ENCODE results near the gene SEC31B.
A peak's percentile ranks its signal among the peaks of the same experiment; 100 is the strongest.

The SEC31B gene

DNA sequence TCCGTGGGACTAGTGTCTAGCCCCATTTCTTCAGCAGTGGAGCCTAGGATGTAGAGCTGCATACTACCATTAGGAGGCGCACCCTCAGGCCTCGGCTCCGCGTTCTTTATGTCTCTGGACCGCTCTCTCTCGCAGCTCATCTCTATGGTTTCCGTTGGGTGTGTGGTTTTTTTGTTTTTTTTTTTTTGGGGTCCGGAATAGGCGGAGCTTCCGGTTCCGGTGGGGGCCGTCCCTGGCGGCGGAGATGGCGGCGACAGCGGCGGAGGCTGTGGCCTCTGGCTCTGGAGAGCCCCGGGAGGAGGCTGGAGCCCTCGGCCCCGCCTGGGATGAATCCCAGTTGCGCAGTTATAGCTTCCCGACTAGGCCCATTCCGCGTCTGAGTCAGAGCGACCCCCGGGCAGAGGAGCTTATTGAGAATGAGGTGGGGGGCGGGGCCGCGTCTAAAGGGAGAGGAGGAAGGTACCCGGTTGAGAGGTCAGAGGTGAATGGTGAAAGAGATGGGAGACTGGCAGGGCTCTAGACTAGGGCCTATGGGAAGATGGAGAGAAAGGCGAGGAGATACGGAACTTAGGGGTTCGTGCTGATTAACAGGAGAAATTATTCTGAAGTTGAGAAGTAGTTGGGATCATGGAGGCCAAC lies 16.2 kb upstream of the SEC31B start, which contains the start of gene HIF1AN (continued):
- TF ChIP-seq ZFP69B (tag by site-specific recombination; IDR thresholded peaks at IDR 0.05): no peak; the same call in 1 of the 2 replicates
- TF ChIP-seq, protein P1, sequence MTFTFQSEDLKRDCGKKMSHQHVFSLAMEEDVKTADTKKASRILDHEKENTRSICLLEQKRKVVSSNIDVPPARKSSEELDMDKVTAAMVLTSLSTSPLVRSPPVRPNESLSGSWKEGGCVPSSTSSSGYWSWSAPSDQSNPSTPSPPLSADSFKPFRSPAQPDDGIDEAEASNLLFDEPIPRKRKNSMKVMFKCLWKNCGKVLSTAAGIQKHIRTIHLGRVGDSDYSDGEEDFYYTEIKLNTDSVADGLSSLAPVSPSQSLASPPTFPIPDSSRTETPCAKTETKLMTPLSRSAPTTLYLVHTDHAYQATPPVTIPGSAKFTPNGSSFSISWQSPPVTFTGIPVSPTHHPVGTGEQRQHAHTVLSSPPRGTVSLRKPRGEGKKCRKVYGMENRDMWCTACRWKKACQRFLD (tag by site-specific recombination; IDR thresholded peaks at IDR 0.05): no peak
- no peak for TF ChIP-seq ZNF530 (tag by site-specific recombination; IDR thresholded peaks at IDR 0.05; ENCODE audit: low read depth)
- TF ChIP-seq ZSCAN30 (tag by site-specific recombination; IDR thresholded peaks at IDR 0.05): 0 out of 2 replicates have a peak, but pooled peaks have one; percentile 16
- TF ChIP-seq, protein P2, sequence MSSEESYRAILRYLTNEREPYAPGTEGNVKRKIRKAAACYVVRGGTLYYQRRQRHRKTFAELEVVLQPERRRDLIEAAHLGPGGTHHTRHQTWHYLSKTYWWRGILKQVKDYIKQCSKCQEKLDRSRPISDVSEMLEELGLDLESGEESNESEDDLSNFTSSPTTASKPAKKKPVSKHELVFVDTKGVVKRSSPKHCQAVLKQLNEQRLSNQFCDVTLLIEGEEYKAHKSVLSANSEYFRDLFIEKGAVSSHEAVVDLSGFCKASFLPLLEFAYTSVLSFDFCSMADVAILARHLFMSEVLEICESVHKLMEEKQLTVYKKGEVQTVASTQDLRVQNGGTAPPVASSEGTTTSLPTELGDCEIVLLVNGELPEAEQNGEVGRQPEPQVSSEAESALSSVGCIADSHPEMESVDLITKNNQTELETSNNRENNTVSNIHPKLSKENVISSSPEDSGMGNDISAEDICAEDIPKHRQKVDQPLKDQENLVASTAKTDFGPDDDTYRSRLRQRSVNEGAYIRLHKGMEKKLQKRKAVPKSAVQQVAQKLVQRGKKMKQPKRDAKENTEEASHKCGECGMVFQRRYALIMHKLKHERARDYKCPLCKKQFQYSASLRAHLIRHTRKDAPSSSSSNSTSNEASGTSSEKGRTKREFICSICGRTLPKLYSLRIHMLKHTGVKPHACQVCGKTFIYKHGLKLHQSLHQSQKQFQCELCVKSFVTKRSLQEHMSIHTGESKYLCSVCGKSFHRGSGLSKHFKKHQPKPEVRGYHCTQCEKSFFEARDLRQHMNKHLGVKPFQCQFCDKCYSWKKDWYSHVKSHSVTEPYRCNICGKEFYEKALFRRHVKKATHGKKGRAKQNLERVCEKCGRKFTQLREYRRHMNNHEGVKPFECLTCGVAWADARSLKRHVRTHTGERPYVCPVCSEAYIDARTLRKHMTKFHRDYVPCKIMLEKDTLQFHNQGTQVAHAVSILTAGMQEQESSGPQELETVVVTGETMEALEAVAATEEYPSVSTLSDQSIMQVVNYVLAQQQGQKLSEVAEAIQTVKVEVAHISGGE (tag by site-specific recombination; conservative IDR thresholded peaks at IDR 0.05; ENCODE audit: low read depth): peak; percentile 96
- no peak for TF ChIP-seq ZNF311 (tag by site-specific recombination; IDR thresholded peaks at IDR 0.05; ENCODE audit: borderline replicate concordance)
- TF ChIP-seq ZNF629 (tag by site-specific recombination; IDR thresholded peaks at IDR 0.05): peak; percentile 91
- no peak for TF ChIP-seq ZNF223 (tag by site-specific recombination; IDR thresholded peaks at IDR 0.05)
- no peak for TF ChIP-seq ZSCAN23 (tag by site-specific recombination; IDR thresholded peaks at IDR 0.05)
- no peak for TF ChIP-seq ZBTB48 (tag by site-specific recombination; IDR thresholded peaks at IDR 0.05)
- TF ChIP-seq, protein P3, sequence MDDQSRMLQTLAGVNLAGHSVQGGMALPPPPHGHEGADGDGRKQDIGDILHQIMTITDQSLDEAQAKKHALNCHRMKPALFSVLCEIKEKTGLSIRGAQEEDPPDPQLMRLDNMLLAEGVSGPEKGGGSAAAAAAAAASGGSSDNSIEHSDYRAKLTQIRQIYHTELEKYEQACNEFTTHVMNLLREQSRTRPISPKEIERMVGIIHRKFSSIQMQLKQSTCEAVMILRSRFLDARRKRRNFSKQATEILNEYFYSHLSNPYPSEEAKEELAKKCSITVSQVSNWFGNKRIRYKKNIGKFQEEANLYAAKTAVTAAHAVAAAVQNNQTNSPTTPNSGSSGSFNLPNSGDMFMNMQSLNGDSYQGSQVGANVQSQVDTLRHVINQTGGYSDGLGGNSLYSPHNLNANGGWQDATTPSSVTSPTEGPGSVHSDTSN (CRISPR knock-in tag; IDR thresholded peaks at IDR 0.05): no peak
- no peak for TF ChIP-seq ZSCAN16 (tag by site-specific recombination; IDR thresholded peaks at IDR 0.05)
- TF ChIP-seq, protein P4, sequence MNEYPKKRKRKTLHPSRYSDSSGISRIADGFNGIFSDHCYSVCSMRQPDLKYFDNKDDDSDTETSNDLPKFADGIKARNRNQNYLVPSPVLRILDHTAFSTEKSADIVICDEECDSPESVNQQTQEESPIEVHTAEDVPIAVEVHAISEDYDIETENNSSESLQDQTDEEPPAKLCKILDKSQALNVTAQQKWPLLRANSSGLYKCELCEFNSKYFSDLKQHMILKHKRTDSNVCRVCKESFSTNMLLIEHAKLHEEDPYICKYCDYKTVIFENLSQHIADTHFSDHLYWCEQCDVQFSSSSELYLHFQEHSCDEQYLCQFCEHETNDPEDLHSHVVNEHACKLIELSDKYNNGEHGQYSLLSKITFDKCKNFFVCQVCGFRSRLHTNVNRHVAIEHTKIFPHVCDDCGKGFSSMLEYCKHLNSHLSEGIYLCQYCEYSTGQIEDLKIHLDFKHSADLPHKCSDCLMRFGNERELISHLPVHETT (tag by site-specific recombination; IDR thresholded peaks at IDR 0.05): peak; percentile 94
- peak; percentile 40 for TF ChIP-seq ZNF654 (tag by site-specific recombination; IDR thresholded peaks at IDR 0.05; ENCODE audit: low read depth)
- no peak for TF ChIP-seq ZNF19 (tag by site-specific recombination; IDR thresholded peaks at IDR 0.05; ENCODE audit: low read depth)
- no peak for TF ChIP-seq ZNF302 (tag by site-specific recombination; IDR thresholded peaks at IDR 0.05; ENCODE audit: low read depth)
- TF ChIP-seq ZNF155 (tag by site-specific recombination; IDR thresholded peaks at IDR 0.05): no peak
- TF ChIP-seq KLF8 (tag by site-specific recombination; IDR thresholded peaks at IDR 0.05): peak; percentile 91
- TF ChIP-seq, protein P5, sequence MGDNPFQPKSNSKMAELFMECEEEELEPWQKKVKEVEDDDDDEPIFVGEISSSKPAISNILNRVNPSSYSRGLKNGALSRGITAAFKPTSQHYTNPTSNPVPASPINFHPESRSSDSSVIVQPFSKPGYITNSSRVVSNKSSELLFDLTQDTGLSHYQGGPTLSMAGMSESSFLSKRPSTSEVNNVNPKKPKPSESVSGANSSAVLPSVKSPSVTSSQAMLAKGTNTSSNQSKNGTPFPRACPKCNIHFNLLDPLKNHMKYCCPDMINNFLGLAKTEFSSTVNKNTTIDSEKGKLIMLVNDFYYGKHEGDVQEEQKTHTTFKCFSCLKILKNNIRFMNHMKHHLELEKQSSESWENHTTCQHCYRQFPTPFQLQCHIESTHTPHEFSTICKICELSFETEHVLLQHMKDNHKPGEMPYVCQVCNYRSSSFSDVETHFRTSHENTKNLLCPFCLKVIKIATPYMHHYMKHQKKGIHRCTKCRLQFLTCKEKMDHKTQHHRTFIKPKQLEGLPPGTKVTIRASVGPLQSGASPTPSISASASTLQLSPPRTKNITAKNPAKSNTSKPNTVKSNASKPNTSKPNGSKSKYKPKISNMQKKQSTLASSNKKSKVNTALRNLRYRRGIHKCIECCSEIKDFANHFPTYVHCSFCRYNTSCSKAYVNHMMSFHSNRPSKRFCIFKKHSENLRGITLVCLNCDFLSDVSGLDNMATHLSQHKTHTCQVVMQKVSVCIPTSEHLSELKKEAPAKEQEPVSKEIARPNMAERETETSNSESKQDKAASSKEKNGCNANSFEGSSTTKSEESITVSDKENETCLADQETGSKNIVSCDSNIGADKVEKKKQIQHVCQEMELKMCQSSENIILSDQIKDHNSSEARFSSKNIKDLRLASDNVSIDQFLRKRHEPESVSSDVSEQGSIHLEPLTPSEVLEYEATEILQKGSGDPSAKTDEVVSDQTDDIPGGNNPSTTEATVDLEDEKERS (tag by site-specific recombination; IDR thresholded peaks at IDR 0.05): no peak
- TF ChIP-seq, protein P6, sequence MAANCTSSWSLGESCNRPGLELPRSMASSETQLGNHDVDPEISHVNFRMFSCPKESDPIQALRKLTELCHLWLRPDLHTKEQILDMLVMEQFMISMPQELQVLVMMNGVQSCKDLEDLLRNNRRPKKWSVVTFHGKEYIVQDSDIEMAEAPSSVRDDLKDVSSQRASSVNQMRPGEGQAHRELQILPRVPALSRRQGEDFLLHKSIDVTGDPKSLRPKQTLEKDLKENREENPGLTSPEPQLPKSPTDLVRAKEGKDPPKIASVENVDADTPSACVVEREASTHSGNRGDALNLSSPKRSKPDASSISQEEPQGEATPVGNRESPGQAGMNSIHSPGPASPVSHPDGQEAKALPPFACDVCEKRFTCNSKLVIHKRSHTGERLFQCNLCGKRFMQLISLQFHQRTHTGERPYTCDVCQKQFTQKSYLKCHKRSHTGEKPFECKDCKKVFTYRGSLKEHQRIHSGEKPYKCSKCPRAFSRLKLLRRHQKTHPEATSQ (tag by site-specific recombination; IDR thresholded peaks at IDR 0.05): no peak
- TF ChIP-seq ZNF837 (tag by site-specific recombination; IDR thresholded peaks at IDR 0.05): no peak
- TF ChIP-seq ZNF768 (tag by site-specific recombination; IDR thresholded peaks at IDR 0.05): no peak
- peak; percentile 24; the same call in 1 of the 2 replicates for TF ChIP-seq OVOL3 (tag by site-specific recombination; IDR thresholded peaks at IDR 0.05)
- TF ChIP-seq MYNN (tag by site-specific recombination; IDR thresholded peaks at IDR 0.05; ENCODE audit: borderline replicate concordance): no peak
- TF ChIP-seq ZNF510 (tag by site-specific recombination; IDR thresholded peaks at IDR 0.05; ENCODE audit: insufficient replicate concordance): no peak
- TF ChIP-seq, protein P7, sequence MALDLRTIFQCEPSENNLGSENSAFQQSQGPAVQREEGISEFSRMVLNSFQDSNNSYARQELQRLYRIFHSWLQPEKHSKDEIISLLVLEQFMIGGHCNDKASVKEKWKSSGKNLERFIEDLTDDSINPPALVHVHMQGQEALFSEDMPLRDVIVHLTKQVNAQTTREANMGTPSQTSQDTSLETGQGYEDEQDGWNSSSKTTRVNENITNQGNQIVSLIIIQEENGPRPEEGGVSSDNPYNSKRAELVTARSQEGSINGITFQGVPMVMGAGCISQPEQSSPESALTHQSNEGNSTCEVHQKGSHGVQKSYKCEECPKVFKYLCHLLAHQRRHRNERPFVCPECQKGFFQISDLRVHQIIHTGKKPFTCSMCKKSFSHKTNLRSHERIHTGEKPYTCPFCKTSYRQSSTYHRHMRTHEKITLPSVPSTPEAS (tag by site-specific recombination; IDR thresholded peaks at IDR 0.05): peak; percentile 33; the same call in 1 of the 2 replicates
- no peak for TF ChIP-seq ZNF202 (tag by site-specific recombination; IDR thresholded peaks at IDR 0.05; ENCODE audit: borderline replicate concordance)

Data from HEK293 (cell line).